HG03066 (cell line): ENCODE measurements around the gene MRGPRD.

ENCODE experiments used
- ATAC-seq: cut with Tn5 transposase; IDR thresholded peaks from one replicate; pipeline ENCODE4 v1.9.1; 2021; ENCODE audit warnings: low read depth; ENCODE audit not compliant: unreplicated experiment

The MRGPRD gene

GRCh38 chr11:68950270-68950669 lies 30.5 kb downstream of the MRGPRD start:
- ATAC-seq, result no peak

- ATAC-seq, result no peak
These were observed 31.9 kb downstream of the MRGPRD start for GRCh38 chr11:68948935-68949334.

- no peak for ATAC-seq
These were observed 32.3 kb downstream of the MRGPRD start for GRCh38 chr11:68948496-68948895.

- ATAC-seq, result no peak
These were observed 33.6 kb downstream of the MRGPRD start for GRCh38 chr11:68947151-68947550.

- ATAC-seq, result no peak
These were observed 34.2 kb downstream of the MRGPRD start for GRCh38 chr11:68946416-68947090.

GRCh38 chr11:68942751-68943271 lies 38.0 kb downstream of the MRGPRD start:
- no peak for ATAC-seq

GRCh38 chr11:68942095-68942620 lies 38.6 kb downstream of the MRGPRD start:
- no peak for ATAC-seq

GRCh38 chr11:68941324-68942094 lies 39.3 kb downstream of the MRGPRD start:
- no peak for ATAC-seq

- no peak for ATAC-seq
These were observed 40.0 kb downstream of the MRGPRD start for GRCh38 chr11:68940651-68941323.

- no peak for ATAC-seq
These were observed 40.9 kb downstream of the MRGPRD start for GRCh38 chr11:68939583-68940555.

GRCh38 chr11:68938816-68939582 lies 41.8 kb downstream of the MRGPRD start:
- ATAC-seq, result no peak

GRCh38 chr11:68938088-68938487 lies 42.7 kb downstream of the MRGPRD start:
- no peak for ATAC-seq

GRCh38 chr11:68936676-68937620 lies 43.8 kb downstream of the MRGPRD start:
- no peak for ATAC-seq

- no peak for ATAC-seq
These were observed 44.5 kb downstream of the MRGPRD start for GRCh38 chr11:68936358-68936636.

- no peak for ATAC-seq
These were observed 45.0 kb downstream of the MRGPRD start for GRCh38 chr11:68935516-68936357.

- no peak for ATAC-seq
These were observed 45.7 kb downstream of the MRGPRD start for GRCh38 chr11:68935066-68935465.

- ATAC-seq, result no peak
These were observed 46.1 kb downstream of the MRGPRD start for GRCh38 chr11:68934666-68935065.

GRCh38 chr11:68934321-68934645 lies 46.5 kb downstream of the MRGPRD start:
- no peak for ATAC-seq
